Sigmoid colon (tissue), 4 donors: ENCODE data around the gene SMAP1.

Source experiments
- CTCF ChIP-seq, 4 experiments: fragments of 450-650 bp in 3 of 4; fragments of 200-600 bp in 1 of 4; IDR thresholded peaks; one replicate each; pipeline ENCODE4 v1.5.1; 2016 to 2019; ENCODE audit warnings: antibody characterized with exemption in 4 of 4, mild to moderate bottlenecking in 3 of 4, moderate library complexity in 2 of 4
- EP300 ChIP-seq, 4 donors: sonication (generic); formaldehyde crosslinking; IDR thresholded peaks; one replicate each; pipeline ENCODE4 v1.6.1; 2017; ENCODE audit warnings: antibody characterized with exemption in 4 of 4
- POLR2A ChIP-seq, 2 donors: fragments of 450-650 bp; IDR thresholded peaks; one replicate each; pipeline ENCODE4 v1.6.1; 2016; ENCODE audit warnings: antibody characterized with exemption in 2 of 2, mild to moderate bottlenecking in 2 of 2, moderate library complexity in 2 of 2

- TF ChIP-seq CTCF (IDR thresholded peaks at IDR 0.05), result no peak
- no peak for TF ChIP-seq POLR2A (IDR thresholded peaks at IDR 0.05)
- no peak for TF ChIP-seq EP300 (IDR thresholded peaks at IDR 0.05)
Measured at GRCh38 chr6:70676821-70677220, 9.1 kb downstream of the SMAP1 start.
